ENCODE results near the gene PRSS58.

DNA sequence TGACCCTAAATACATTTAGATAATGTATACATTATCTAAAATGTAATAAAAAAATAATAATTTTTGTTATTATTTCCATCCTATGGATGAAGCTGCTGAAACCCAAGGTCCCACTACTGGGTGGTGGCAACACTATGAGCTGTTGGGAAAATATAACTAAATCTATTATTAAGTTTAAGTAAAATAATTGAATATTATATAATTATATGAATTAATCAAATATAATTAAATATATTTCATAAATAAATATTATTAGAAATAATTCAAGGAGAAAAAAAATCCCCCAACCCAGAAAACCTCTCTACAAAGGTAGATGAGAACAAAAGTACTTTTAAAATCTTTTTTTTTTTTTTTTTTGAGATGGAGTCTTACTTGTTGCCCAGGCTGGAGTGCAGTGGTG is 7.9 kb downstream of the PRSS58 start:
- no peak for TF ChIP-seq JUND (IDR thresholded peaks at IDR 0.05; ENCODE audit: low read length)
- TF ChIP-seq TBP (IDR thresholded peaks at IDR 0.05; ENCODE audit: low read depth, low read length) = no peak
- TF ChIP-seq, protein P1, sequence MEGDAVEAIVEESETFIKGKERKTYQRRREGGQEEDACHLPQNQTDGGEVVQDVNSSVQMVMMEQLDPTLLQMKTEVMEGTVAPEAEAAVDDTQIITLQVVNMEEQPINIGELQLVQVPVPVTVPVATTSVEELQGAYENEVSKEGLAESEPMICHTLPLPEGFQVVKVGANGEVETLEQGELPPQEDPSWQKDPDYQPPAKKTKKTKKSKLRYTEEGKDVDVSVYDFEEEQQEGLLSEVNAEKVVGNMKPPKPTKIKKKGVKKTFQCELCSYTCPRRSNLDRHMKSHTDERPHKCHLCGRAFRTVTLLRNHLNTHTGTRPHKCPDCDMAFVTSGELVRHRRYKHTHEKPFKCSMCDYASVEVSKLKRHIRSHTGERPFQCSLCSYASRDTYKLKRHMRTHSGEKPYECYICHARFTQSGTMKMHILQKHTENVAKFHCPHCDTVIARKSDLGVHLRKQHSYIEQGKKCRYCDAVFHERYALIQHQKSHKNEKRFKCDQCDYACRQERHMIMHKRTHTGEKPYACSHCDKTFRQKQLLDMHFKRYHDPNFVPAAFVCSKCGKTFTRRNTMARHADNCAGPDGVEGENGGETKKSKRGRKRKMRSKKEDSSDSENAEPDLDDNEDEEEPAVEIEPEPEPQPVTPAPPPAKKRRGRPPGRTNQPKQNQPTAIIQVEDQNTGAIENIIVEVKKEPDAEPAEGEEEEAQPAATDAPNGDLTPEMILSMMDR (IDR thresholded peaks at IDR 0.05; ENCODE audit: control extremely low read depth in 1 of 3, insufficient read depth in 1 of 3, low read depth in 1 of 3, low read length in 3 of 3) = no peak
- TF ChIP-seq ZNF274 (IDR thresholded peaks at IDR 0.05; ENCODE audit: borderline replicate concordance, extremely low read depth, low read length) = no peak
